ENCODE measurements around the gene CENPS. TPM values are rescaled to one million over a fixed set of nuclear protein-coding genes. Genes with fewer than 3 reads are reported as not detected.
A peak's percentile ranks its signal among the peaks of the same experiment; 100 is the strongest.

CENPS gene
- total and polyA plus RNA-seq, 4 donors, result 4.4 to 9.8 (median 7.4) TPM

DNA sequence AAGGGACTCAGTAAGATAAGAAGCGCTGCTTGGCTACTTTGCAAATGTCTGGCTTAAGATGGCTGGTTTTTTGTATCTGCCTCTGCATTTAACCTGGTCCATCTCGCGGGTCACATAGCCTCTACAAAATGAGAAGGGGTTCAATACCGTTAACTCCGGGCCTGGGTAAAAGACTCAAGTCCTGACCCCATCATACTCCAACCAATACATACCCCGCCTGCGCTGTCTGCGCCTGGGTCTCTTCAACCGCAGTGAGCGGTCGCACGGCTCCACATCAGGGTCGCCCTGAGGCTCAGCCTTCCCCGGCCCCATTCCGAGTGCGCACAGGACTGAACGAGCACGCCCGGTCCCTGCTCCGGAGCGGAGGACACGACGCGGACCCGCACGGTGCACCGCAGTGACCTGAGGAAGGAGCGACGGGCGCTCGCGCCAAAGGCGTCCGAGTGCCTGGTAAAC is 31.9 kb upstream of the CENPS start:
- Histone ChIP-seq H3K4me1 (ENCODE audit: control insufficient read depth in 4 of 4, insufficient read depth in 4 of 4, low read length in 3 of 4) (peaks cover 3 to 26% (median 18%) of the 10 kb centered on the region in 4 donors), H3K36me3 (ENCODE audit: control insufficient read depth in 4 of 4, insufficient read depth in 3 of 4, low read depth in 1 of 4, low read length in 3 of 4) (peaks cover 2 to 6% (median 5%) of the 10 kb centered on the region in 4 donors), H3K27me3 (ENCODE audit: control insufficient read depth in 4 of 4, insufficient read depth in 4 of 4, low read length in 3 of 4) (no peaks in the 10 kb centered on the region), H3K9me3 (ENCODE audit: control insufficient read depth in 4 of 4, low read length in 3 of 4) (no peaks in the 10 kb centered on the region), H3K9ac (ENCODE audit: low read depth in 1 of 2, low read length in 2 of 2) (peak overlapping the region in 1 of 2 donors; percentile 52), H3K27ac (ENCODE audit: low read depth in 1 of 2, low read length in 2 of 2) (peak overlapping the region; percentile 77 to 82), H3K4me3 (ENCODE audit: low read depth in 1 of 3, low read length in 3 of 3) (peak overlapping the region; percentile 71 to 87 (median 79))
- DNase-seq (ENCODE audit: low spot score), result no peak
- TF ChIP-seq JUND (IDR thresholded peaks at IDR 0.05), result no peak
- no peak for TF ChIP-seq MAX (IDR thresholded peaks at IDR 0.05)
- TF ChIP-seq, protein P1, sequence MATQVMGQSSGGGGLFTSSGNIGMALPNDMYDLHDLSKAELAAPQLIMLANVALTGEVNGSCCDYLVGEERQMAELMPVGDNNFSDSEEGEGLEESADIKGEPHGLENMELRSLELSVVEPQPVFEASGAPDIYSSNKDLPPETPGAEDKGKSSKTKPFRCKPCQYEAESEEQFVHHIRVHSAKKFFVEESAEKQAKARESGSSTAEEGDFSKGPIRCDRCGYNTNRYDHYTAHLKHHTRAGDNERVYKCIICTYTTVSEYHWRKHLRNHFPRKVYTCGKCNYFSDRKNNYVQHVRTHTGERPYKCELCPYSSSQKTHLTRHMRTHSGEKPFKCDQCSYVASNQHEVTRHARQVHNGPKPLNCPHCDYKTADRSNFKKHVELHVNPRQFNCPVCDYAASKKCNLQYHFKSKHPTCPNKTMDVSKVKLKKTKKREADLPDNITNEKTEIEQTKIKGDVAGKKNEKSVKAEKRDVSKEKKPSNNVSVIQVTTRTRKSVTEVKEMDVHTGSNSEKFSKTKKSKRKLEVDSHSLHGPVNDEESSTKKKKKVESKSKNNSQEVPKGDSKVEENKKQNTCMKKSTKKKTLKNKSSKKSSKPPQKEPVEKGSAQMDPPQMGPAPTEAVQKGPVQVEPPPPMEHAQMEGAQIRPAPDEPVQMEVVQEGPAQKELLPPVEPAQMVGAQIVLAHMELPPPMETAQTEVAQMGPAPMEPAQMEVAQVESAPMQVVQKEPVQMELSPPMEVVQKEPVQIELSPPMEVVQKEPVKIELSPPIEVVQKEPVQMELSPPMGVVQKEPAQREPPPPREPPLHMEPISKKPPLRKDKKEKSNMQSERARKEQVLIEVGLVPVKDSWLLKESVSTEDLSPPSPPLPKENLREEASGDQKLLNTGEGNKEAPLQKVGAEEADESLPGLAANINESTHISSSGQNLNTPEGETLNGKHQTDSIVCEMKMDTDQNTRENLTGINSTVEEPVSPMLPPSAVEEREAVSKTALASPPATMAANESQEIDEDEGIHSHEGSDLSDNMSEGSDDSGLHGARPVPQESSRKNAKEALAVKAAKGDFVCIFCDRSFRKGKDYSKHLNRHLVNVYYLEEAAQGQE (IDR thresholded peaks at IDR 0.05), result no peak
- TF ChIP-seq RXRA (IDR thresholded peaks at IDR 0.05), result no peak
- TF ChIP-seq FOXA1 (IDR thresholded peaks at IDR 0.05), result no peak
- no peak for TF ChIP-seq RAD21 (IDR thresholded peaks at IDR 0.05)
- TF ChIP-seq ZBTB33 (IDR thresholded peaks at IDR 0.05), result no peak
- TF ChIP-seq HNF4G (IDR thresholded peaks at IDR 0.05), result no peak
- TF ChIP-seq CTCF (IDR thresholded peaks at IDR 0.05; ENCODE audit: low read depth, low read length, missing input control), result no peak
- WGBS, result 1% methylated on average over 34 of the region's 34 CpGs

- H3K27me3 ChIP-seq (ENCODE audit: control insufficient read depth in 4 of 4, insufficient read depth in 4 of 4, low read length in 3 of 4), result no peaks in the 10 kb centered on the region
- peaks cover 3 to 26% (median 18%) of the 10 kb centered on the region in 4 donors for H3K4me1 ChIP-seq (ENCODE audit: control insufficient read depth in 4 of 4, insufficient read depth in 4 of 4, low read length in 3 of 4)
- H3K9ac ChIP-seq (ENCODE audit: low read depth in 1 of 2, low read length in 2 of 2), result peak within 1 kb of the TSS in 1 of 2 donors; percentile 52
- peak within 1 kb of the TSS; percentile 84 to 87 (median 85) for H3K4me3 ChIP-seq (ENCODE audit: low read depth in 1 of 3, low read length in 3 of 3)
- under 1% methylated on average over 76 of the region's 76 CpGs for WGBS
- DNase-seq (ENCODE audit: low spot score), result peak; percentile 96
- H3K36me3 ChIP-seq (ENCODE audit: control insufficient read depth in 4 of 4, insufficient read depth in 3 of 4, low read depth in 1 of 4, low read length in 3 of 4), result peaks cover 3 to 11% (median 10%) of the 10 kb centered on the region in 4 donors
- H3K9me3 ChIP-seq (ENCODE audit: control insufficient read depth in 4 of 4, low read length in 3 of 4), result no peaks in the 10 kb centered on the region
- peak within 1 kb of the TSS; percentile 77 to 82 for H3K27ac ChIP-seq (ENCODE audit: low read depth in 1 of 2, low read length in 2 of 2)
- TF ChIP-seq NR2F2 (IDR thresholded peaks at IDR 0.05) (peak; percentile 21), GABPA (IDR thresholded peaks at IDR 0.05 in 1 of 2, conservative IDR thresholded peaks at IDR 0.05 in 1 of 2) (no peak), ZBTB33 (IDR thresholded peaks at IDR 0.05) (no peak), HNF4A (conservative IDR thresholded peaks at IDR 0.05) (peak in 1 of 2 donors; percentile 41), HNF4G (IDR thresholded peaks at IDR 0.05) (no peak), TAF1 (conservative IDR thresholded peaks at IDR 0.05) (peak; percentile 78), SP1 (IDR thresholded peaks at IDR 0.05) (peak; percentile 98), FOXA2 (IDR thresholded peaks at IDR 0.05) (no peak), FOXA1 (IDR thresholded peaks at IDR 0.05) (peak; percentile 6), EGR1 (IDR thresholded peaks at IDR 0.05; ENCODE audit: low read depth in 2 of 2) (peak; percentile 100), RAD21 (IDR thresholded peaks at IDR 0.05) (no peak), CTCF (IDR thresholded peaks at IDR 0.05; ENCODE audit: low read depth, low read length, missing input control) (no peak), MAX (IDR thresholded peaks at IDR 0.05) (peak; percentile 52), JUND (IDR thresholded peaks at IDR 0.05) (no peak), ATF3 (IDR thresholded peaks at IDR 0.05) (no peak), RXRA (IDR thresholded peaks at IDR 0.05) (peak; percentile 58 to 64)
These were observed 31.3 kb upstream of the CENPS start, which contains the start of gene PGD for GRCh38 chr1:10398734-10399443. TSS of gene PGD (plus strand) at chr1:10399064. CDS start at chr1:10399118, 54 bp downstream.

Measured in liver (tissue), 9 donors.